B cell (primary cell): ENCODE results near the gene UNC5C. TPM values are rescaled to one million over a fixed set of nuclear protein-coding genes. Genes with fewer than 3 reads are reported as not detected.

Experiments used
- ATAC-seq: fragments of 200-7000 bp; cut with Tn5 transposase; one replicate; pipeline ENCODE4 v1.10.0; 2021; ENCODE audit warnings: low read depth, mild to moderate bottlenecking, moderate number of reproducible peaks, moderate library complexity
- CTCF ChIA-PET: fragments of 350-600 bp; sonication (Branson Sonifier 250); formaldehyde crosslinking; loops from one replicate; lab custom pipeline; 2021; ENCODE audit warnings: antibody characterized with exemption, inconsistent platforms; lab: Charles Lee
- POLR2A ChIA-PET: fragments of 350-600 bp; sonication (Branson Sonifier 250); formaldehyde crosslinking; loops from one replicate; lab custom pipeline; 2021; ENCODE audit warnings: antibody characterized with exemption; lab: Charles Lee
- DNase-seq: peaks from one replicate; pipeline ENCODE4 v3.0.0; 2013
- H2AFZ ChIP-seq: 2 replicates; pipeline ENCODE4 v1.6.1; 2012; ENCODE audit warnings: mild to moderate bottlenecking, low read depth, low read length; ENCODE audit not compliant: insufficient read depth, poor library complexity, severe bottlenecking
- H3K27ac ChIP-seq, 2 donors: 1 replicate in 1 of 2; 2 replicates in 1 of 2; pipeline ENCODE4 v1.5.1; 2012 to 2013; ENCODE audit warnings: low read length in 2 of 2, mild to moderate bottlenecking in 2 of 2, moderate library complexity in 1 of 2
- H3K27me3 ChIP-seq, 4 experiments: fragments of 200-600 bp in 1 of 4; sonication (generic) in 1 of 4; replicated peaks in 1 of 4; 1 replicate in 2 of 4; 2 replicates in 2 of 4; pipeline versions ENCODE4 v1.6.1 to v1.7.0; 2013 to 2016; ENCODE audit warnings: low read length in 3 of 4, mild to moderate bottlenecking in 2 of 4, mixed read lengths in 1 of 4, moderate library complexity in 1 of 4; ENCODE audit not compliant: insufficient read depth in 4 of 4, control insufficient read depth in 3 of 4; ENCODE audit errors: control extremely low read depth in 1 of 4
- H3K36me3 ChIP-seq, 2 experiments: replicated peaks in 1 of 2; 1 replicate in 1 of 2; 2 replicates in 1 of 2; pipeline versions ENCODE4 v1.6.1 to v1.7.1; 2013; ENCODE audit warnings: low read length in 1 of 2; ENCODE audit not compliant: insufficient read depth in 2 of 2, control insufficient read depth in 1 of 2; ENCODE audit errors: control extremely low read depth in 1 of 2, extremely low read depth in 1 of 2
- H3K4me1 ChIP-seq, 2 donors: fragments of 200-600 bp in 1 of 2; sonication (generic) in 1 of 2; 1 replicate in 1 of 2; 2 replicates in 1 of 2; pipeline versions ENCODE4 v1.5.1 to v1.6.1; 2013 to 2017; ENCODE audit warnings: low read length in 2 of 2; ENCODE audit not compliant: control insufficient read depth in 2 of 2, insufficient read depth in 2 of 2
- H3K4me2 ChIP-seq: replicated peaks from 2 replicates; pipeline ENCODE3; 2012; ENCODE audit warnings: mild to moderate bottlenecking, low read depth, low read length; ENCODE audit not compliant: poor library complexity, severe bottlenecking
- H3K4me3 ChIP-seq, 5 experiments: fragments of 200-600 bp in 1 of 5; sonication (generic) in 1 of 5; 1 replicate in 3 of 5; 2 replicates in 2 of 5; pipeline versions ENCODE4 v1.5.1 to v1.7.0; 2011 to 2016; ENCODE audit warnings: low read length in 4 of 5, mild to moderate bottlenecking in 4 of 5, low read depth in 2 of 5, control low read depth in 1 of 5, moderate library complexity in 1 of 5; ENCODE audit not compliant: insufficient read depth in 1 of 5; ENCODE audit errors: control extremely low read depth in 1 of 5, extremely low read depth in 1 of 5
- H3K79me2 ChIP-seq: fragments of 200-600 bp; sonication (generic); one replicate; pipeline ENCODE4 v1.6.0; 2016; ENCODE audit warnings: low read length; ENCODE audit not compliant: control insufficient read depth, insufficient read depth
- H3K9ac ChIP-seq: fragments of 200-600 bp; sonication (generic); 2 replicates; pipeline ENCODE4 v1.6.1; 2017; ENCODE audit warnings: mild to moderate bottlenecking, low read length, moderate library complexity
- H3K9me3 ChIP-seq, 3 donors: one replicate each; pipeline versions ENCODE4 v1.6.1 to v1.7.1; 2013; ENCODE audit warnings: low read length in 2 of 3; ENCODE audit not compliant: control insufficient read depth in 2 of 3, insufficient read depth in 1 of 3; ENCODE audit errors: control extremely low read depth in 1 of 3
- H4K20me1 ChIP-seq: 2 replicates; pipeline ENCODE4 v1.6.0; 2012; ENCODE audit warnings: mild to moderate bottlenecking, low read length; ENCODE audit not compliant: insufficient read depth, control insufficient read depth, poor library complexity, severe bottlenecking
- H3K27ac Mint-ChIP-seq: one replicate; pipeline ENCODE4 v1.8.0; 2021; ENCODE audit warnings: mixed read lengths
- H3K27me3 Mint-ChIP-seq: one replicate; pipeline ENCODE4 v1.8.0; 2021; ENCODE audit warnings: mixed read lengths
- H3K4me1 Mint-ChIP-seq: one replicate; pipeline ENCODE4 v1.8.0; 2021; ENCODE audit warnings: mixed read lengths
- H3K4me3 Mint-ChIP-seq: one replicate; pipeline ENCODE4 v1.8.0; 2021; ENCODE audit warnings: mixed read lengths
- H3K9me3 Mint-ChIP-seq: one replicate; pipeline ENCODE4 v1.8.0; 2022; ENCODE audit warnings: mixed read lengths; ENCODE audit not compliant: insufficient read depth
- CTCF ChIP-seq: fragments of 200-600 bp; IDR thresholded peaks from one replicate; pipeline ENCODE4 v1.8.0; 2022; ENCODE audit warnings: antibody characterized with exemption, mild to moderate bottlenecking
- EZH2 ChIP-seq: IDR thresholded peaks from 2 replicates; pipeline ENCODE4 v1.6.1; 2012; ENCODE audit warnings: borderline replicate concordance, low read depth, mild to moderate bottlenecking, moderate library complexity, low read length; ENCODE audit not compliant: insufficient read depth, poor library complexity, severe bottlenecking
- WGBS: methylation state at CpG from one replicate; pipeline ENCODE4 v1.1.5; 2013; ENCODE audit warnings: missing lambda C conversion rate; ENCODE audit not compliant: insufficient coverage; 5-methylcytosine and 5-hydroxymethylcytosine counted together
- intact Hi-C: fragments of 100-400 bp; cut with micrococcal nuclease; formaldehyde crosslinking; loops from one replicate; pipeline ENCODE4 v1.10.0; 2022
- polyA plus RNA-seq: library from polyadenylated mRNA; depleted of rRNA; stranded (reverse); fragments of >200 nt; gene quantifications from 2 replicates; pipeline ENCODE4 v1.2.3, GENCODE V29; 2012
- total RNA-seq, 2 donors: library from RNA; stranded (reverse); fragments of 120-200 nt in 1 of 2; gene quantifications; 1 replicate in 1 of 2; 2 replicates in 1 of 2; pipeline versions ENCODE4 v1.2.3 to v1.2.4, GENCODE V29; 2013 to 2022

The UNC5C gene
- total and polyA plus RNA-seq, 2 donors (not counting 1 experiment from before 2014, with no cell fraction given) = not detected

- no peak for TF ChIP-seq EZH2
- no peak for TF ChIP-seq CTCF
- Mint-ChIP-seq H3K27ac (no peak overlapping the region), H3K27me3 (peaks cover 4% of the 10 kb centered on the region), H3K4me3 (no peak overlapping the region), H3K9me3 (no peaks in the 10 kb centered on the region), H3K4me1 (no peaks in the 10 kb centered on the region)
- POLR2A ChIA-PET = no interaction called here
- no peaks in the 10 kb centered on the region for H3K4me1 ChIP-seq
- intact Hi-C loops = no loop called here
- H3K9me3 ChIP-seq = peaks cover 0 to 1% (median 0%) of the 10 kb centered on the region in 3 donors
- no peaks in the 10 kb centered on the region for H3K79me2 ChIP-seq
- H3K4me3 ChIP-seq = no peak overlapping the region
- H4K20me1 ChIP-seq = no peaks in the 10 kb centered on the region
- H3K27me3 ChIP-seq = no peaks in the 10 kb centered on the region
- ATAC-seq (no peak), DNase-seq (no peak)
- H3K36me3 ChIP-seq = no peaks in the 10 kb centered on the region
- 55% methylated on average over 1 of the region's 4 CpGs for WGBS
- H2AFZ ChIP-seq = no peak overlapping the region
- H3K4me2 ChIP-seq = no peak overlapping the region
- CTCF ChIA-PET = no interaction called here
- no peak overlapping the region for H3K9ac ChIP-seq
- no peak overlapping the region for H3K27ac ChIP-seq
Measured at GRCh38 chr4:95124906-95125504, 423.8 kb downstream of the UNC5C start.

- no peak overlapping the region for H3K9ac ChIP-seq
- no peak for DNase-seq
- no peak overlapping the region for H2AFZ ChIP-seq
- 83% methylated on average over 8 of the region's 9 CpGs for WGBS
- no peak overlapping the region for H3K27ac ChIP-seq
- no peak overlapping the region for H3K27ac Mint-ChIP-seq
- POLR2A ChIA-PET = no interaction called here
- H3K27me3 ChIP-seq = no peaks in the 10 kb centered on the region
- H3K4me1 Mint-ChIP-seq = no peaks in the 10 kb centered on the region
- no peak overlapping the region for H3K4me3 Mint-ChIP-seq
- H3K79me2 ChIP-seq = no peaks in the 10 kb centered on the region
- no peak overlapping the region for H3K4me2 ChIP-seq
- CTCF ChIA-PET = no interaction called here
- H3K27me3 Mint-ChIP-seq = peaks cover 4% of the 10 kb centered on the region
- H3K9me3 ChIP-seq = peaks cover 0 to 1% (median 0%) of the 10 kb centered on the region in 3 donors
- no peaks in the 10 kb centered on the region for H3K9me3 Mint-ChIP-seq
- ATAC-seq = no peak
- TF ChIP-seq CTCF = no peak
- TF ChIP-seq EZH2 = no peak
- H3K36me3 ChIP-seq = no peaks in the 10 kb centered on the region
- no peak overlapping the region for H3K4me3 ChIP-seq
- intact Hi-C loops = no loop called here
- H4K20me1 ChIP-seq = no peaks in the 10 kb centered on the region
- H3K4me1 ChIP-seq = no peaks in the 10 kb centered on the region
Measured at GRCh38 chr4:95122001-95122400, 426.8 kb downstream of the UNC5C start.
